ENCODE data around the gene FRMD4A.

The FRMD4A gene

DNA sequence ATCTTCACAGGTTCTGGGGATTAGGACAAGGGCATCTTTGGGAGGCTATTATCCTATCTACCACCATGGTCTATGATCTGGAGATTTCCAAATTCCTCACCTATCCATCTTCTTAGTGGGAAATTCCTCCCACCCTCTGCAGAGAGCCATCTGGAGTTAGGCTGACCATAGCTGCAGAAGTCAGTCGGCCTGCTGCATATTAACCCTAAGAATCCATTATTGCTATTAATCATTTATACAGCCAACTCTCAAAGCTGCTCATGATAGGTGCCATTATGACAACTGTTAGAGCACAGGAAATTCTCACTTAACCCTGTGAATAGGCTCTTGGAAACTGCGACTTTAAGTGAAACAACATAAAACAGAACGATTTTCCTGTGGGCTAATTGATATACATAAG lies 60.4 kb downstream of the FRMD4A start:
- no peak overlapping the region for H3K27ac ChIP-seq (ENCODE audit: low read depth, low read length)
- H3K27me3 ChIP-seq (ENCODE audit: control insufficient read depth, insufficient read depth, low read length) = no peaks in the 10 kb centered on the region
- H3K4me3 ChIP-seq (ENCODE audit: low read length) = no peak overlapping the region
- H3K36me3 ChIP-seq (ENCODE audit: control insufficient read depth, insufficient read depth, low read length) = no peaks in the 10 kb centered on the region
- no peak overlapping the region for H3K9ac ChIP-seq (ENCODE audit: low read length)
- no peaks in the 10 kb centered on the region for H3K4me1 ChIP-seq (ENCODE audit: control insufficient read depth, insufficient read depth, low read length)

DNA sequence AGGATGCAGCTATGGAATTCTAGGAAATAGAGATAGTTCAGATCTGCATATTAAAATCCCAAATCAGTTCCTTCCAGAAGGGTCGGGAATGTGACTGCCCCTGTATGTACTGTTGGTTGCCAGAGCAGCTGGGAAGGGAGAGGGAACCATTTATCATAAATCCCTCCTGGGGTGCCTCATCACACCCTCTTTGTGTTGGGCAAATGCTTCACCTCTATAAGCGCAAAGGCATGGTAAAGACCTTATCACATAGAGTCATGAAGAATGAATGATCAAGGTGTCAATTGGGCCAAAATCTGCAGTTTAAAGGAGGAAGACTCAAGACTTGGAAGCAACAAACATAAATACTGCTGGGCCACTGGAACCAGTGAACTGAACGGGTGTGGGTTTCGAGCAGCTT lies 65.0 kb downstream of the FRMD4A start:
- Histone ChIP-seq H3K36me3 (ENCODE audit: control insufficient read depth, insufficient read depth, low read length) (no peaks in the 10 kb centered on the region), H3K27ac (ENCODE audit: low read depth, low read length) (no peak overlapping the region), H3K4me3 (ENCODE audit: low read length) (no peak overlapping the region), H3K27me3 (ENCODE audit: control insufficient read depth, insufficient read depth, low read length) (no peaks in the 10 kb centered on the region), H3K4me1 (ENCODE audit: control insufficient read depth, insufficient read depth, low read length) (peaks cover 14% of the 10 kb centered on the region), H3K9ac (ENCODE audit: low read length) (no peak overlapping the region)

DNA sequence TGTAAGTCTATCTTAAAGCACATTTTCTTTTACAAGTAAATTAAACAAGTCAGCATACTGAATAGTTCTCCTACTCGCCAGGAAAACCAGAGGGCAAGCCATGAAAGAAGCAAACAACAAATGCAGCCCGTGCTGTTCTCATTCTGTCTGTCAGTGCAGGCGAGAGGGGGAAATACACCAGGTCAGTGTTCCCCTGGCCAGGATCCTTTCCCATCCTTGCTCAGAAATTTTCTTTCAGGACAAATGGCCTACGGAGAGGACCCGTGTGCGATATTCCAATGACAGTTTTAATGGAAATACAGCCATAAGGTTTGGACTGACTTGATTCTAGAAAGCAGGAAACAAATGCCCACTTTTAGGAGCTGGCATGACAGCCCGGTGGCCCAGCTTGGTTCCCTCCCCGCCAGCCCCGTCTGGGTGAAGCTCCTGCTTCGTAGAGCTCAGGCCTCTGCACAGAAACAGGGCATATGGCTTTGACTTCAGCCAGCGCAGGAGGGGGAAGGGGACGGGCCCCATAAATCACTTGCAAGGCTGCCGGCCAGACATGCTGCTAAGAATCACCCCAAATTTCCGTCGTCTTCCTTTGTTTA lies 67.8 kb downstream of the FRMD4A start:
- Histone ChIP-seq H3K9ac (ENCODE audit: low read length) (no peak overlapping the region), H3K27ac (ENCODE audit: low read depth, low read length) (peak overlapping the region; percentile 64), H3K36me3 (ENCODE audit: control insufficient read depth, insufficient read depth, low read length) (no peaks in the 10 kb centered on the region), H3K27me3 (ENCODE audit: control insufficient read depth, insufficient read depth, low read length) (no peaks in the 10 kb centered on the region), H3K4me3 (ENCODE audit: low read length) (no peak overlapping the region), H3K4me1 (ENCODE audit: control insufficient read depth, insufficient read depth, low read length) (peaks cover 19% of the 10 kb centered on the region)

DNA sequence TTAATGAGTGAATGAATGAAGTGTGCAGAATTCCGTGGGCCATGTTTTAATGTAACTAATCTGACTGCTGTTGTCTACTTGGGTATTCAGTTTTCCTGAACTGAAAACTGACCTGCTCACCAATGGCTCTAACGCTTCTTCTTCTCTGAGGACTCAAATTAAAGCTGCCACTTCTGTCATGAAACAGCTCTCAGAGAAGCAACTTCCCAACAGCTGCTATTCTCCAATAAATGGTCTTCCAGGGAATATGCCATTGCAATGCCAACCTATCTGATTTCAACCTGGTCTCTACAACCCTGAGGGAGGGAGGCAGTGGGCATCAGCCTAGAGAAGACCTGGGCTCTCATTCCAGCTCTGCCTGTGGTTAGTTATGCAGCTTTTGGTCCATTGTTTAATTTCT lies 69.4 kb downstream of the FRMD4A start:
- Histone ChIP-seq H3K4me3 (ENCODE audit: low read length) (no peak overlapping the region), H3K27ac (ENCODE audit: low read depth, low read length) (no peak overlapping the region), H3K36me3 (ENCODE audit: control insufficient read depth, insufficient read depth, low read length) (no peaks in the 10 kb centered on the region), H3K9ac (ENCODE audit: low read length) (no peak overlapping the region), H3K27me3 (ENCODE audit: control insufficient read depth, insufficient read depth, low read length) (no peaks in the 10 kb centered on the region), H3K4me1 (ENCODE audit: control insufficient read depth, insufficient read depth, low read length) (peaks cover 19% of the 10 kb centered on the region)

DNA sequence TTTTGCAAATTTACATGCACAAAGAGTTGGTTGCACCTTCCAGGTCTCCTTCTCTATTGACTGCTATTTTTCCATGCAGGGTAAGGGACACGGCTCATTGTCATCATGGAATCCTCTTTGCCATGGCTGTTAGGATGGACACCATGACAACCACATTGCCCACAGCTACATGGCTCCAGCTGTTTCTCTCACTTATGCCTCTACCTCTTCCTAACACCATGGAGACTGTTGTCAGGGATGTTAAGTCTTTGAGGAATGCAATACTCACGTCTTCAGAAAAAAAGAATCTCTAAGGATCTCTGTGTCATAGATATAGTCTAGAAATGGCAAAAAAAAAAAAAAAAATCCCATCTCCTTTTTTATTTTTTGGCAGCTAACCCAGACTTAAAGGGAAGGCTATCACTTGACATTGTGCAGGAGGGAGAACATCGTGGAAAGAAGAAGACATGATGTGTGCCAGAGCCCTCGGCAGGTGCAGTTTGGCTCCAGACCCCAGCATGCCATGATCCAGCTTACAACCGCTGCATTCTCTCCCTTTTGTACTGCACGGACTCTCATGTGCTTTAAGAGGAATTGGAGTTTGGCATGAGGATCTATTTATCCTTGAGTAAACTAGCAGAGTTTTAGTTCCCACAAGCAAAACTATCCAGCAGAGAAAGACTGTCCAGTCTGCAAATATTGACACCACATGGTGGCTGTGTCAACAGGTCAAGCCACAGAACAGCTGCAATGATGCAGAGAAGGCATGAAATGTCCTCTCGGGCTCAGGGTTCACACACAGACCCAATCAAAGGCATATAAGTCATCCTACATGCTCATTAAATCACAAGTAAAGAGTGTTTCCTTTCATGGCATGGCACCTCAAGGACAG lies 70.8 kb downstream of the FRMD4A start:
- Histone ChIP-seq H3K27me3 (ENCODE audit: control insufficient read depth, insufficient read depth, low read length) (no peaks in the 10 kb centered on the region), H3K36me3 (ENCODE audit: control insufficient read depth, insufficient read depth, low read length) (no peaks in the 10 kb centered on the region), H3K4me1 (ENCODE audit: control insufficient read depth, insufficient read depth, low read length) (peaks cover 19% of the 10 kb centered on the region), H3K4me3 (ENCODE audit: low read length) (no peak overlapping the region), H3K27ac (ENCODE audit: low read depth, low read length) (no peak overlapping the region), H3K9ac (ENCODE audit: low read length) (no peak overlapping the region)

DNA sequence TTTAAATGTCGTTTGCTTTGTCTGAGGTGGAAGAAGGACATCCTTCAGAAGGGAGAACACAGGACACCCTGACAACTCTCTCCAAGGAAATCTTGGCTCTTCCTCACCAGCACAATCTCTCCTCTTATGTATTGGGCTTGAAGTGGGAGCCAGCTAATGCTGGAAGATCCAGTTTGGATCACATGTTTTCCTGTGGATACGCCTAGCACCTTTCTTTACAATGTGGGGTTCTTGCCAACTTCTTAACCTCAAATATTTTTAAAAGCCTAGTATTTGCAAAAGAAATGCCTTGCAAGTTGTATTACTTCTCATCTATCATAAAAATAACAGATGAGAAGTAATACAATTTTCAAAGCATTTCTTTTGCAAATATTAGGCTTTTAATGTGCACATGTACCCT lies 76.4 kb downstream of the FRMD4A start:
- H3K27me3 ChIP-seq (ENCODE audit: control insufficient read depth, insufficient read depth, low read length) = no peaks in the 10 kb centered on the region
- H3K4me1 ChIP-seq (ENCODE audit: control insufficient read depth, insufficient read depth, low read length) = no peaks in the 10 kb centered on the region
- H3K27ac ChIP-seq (ENCODE audit: low read depth, low read length) = no peak overlapping the region
- H3K4me3 ChIP-seq (ENCODE audit: low read length) = no peak overlapping the region
- no peak overlapping the region for H3K9ac ChIP-seq (ENCODE audit: low read length)
- no peaks in the 10 kb centered on the region for H3K36me3 ChIP-seq (ENCODE audit: control insufficient read depth, insufficient read depth, low read length)

DNA sequence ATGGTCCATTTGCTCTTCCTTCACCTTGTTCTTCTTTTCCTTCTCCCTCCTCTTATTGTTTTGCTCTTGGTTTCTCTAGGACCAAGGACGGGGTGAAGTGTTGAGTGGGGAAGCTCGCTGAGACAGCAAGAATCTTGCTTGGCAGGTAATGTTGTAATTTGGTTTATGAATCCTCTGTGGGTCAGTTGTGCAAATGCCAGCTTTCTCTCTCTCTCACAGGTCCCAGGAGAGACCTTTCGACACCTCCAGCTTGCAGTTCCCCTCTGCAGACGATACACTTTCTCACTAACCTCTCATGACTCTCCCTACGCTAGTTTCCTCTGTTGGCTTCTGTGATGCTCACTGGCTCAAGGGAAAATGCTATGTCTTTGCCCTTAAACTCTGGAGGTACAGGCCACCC lies 77.0 kb downstream of the FRMD4A start:
- no peak overlapping the region for H3K27ac ChIP-seq (ENCODE audit: low read depth, low read length)
- no peak overlapping the region for H3K9ac ChIP-seq (ENCODE audit: low read length)
- no peaks in the 10 kb centered on the region for H3K27me3 ChIP-seq (ENCODE audit: control insufficient read depth, insufficient read depth, low read length)
- H3K4me3 ChIP-seq (ENCODE audit: low read length) = no peak overlapping the region
- no peaks in the 10 kb centered on the region for H3K4me1 ChIP-seq (ENCODE audit: control insufficient read depth, insufficient read depth, low read length)
- no peaks in the 10 kb centered on the region for H3K36me3 ChIP-seq (ENCODE audit: control insufficient read depth, insufficient read depth, low read length)

DNA sequence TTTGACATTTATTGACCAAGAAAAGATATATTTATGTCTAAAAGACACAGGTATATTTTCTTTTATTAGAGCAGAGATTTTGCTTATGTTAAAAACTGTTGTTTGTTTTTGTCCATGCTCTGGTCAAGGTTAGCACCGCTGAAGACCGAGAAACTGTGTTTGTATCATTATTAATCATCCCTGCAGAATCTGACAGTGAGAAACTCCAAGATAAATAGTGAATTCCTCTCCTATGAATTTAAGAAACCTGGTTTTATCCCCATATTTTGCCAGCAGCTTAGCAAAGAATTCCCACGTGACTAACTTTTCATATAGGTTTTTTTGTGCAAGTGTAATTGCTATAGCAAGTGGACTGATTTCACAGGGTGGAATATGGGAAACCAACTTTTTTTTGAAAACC lies 77.6 kb downstream of the FRMD4A start:
- no peaks in the 10 kb centered on the region for H3K4me1 ChIP-seq (ENCODE audit: control insufficient read depth, insufficient read depth, low read length)
- no peak overlapping the region for H3K4me3 ChIP-seq (ENCODE audit: low read length)
- no peaks in the 10 kb centered on the region for H3K36me3 ChIP-seq (ENCODE audit: control insufficient read depth, insufficient read depth, low read length)
- no peak overlapping the region for H3K9ac ChIP-seq (ENCODE audit: low read length)
- H3K27ac ChIP-seq (ENCODE audit: low read depth, low read length) = no peak overlapping the region
- no peaks in the 10 kb centered on the region for H3K27me3 ChIP-seq (ENCODE audit: control insufficient read depth, insufficient read depth, low read length)

DNA sequence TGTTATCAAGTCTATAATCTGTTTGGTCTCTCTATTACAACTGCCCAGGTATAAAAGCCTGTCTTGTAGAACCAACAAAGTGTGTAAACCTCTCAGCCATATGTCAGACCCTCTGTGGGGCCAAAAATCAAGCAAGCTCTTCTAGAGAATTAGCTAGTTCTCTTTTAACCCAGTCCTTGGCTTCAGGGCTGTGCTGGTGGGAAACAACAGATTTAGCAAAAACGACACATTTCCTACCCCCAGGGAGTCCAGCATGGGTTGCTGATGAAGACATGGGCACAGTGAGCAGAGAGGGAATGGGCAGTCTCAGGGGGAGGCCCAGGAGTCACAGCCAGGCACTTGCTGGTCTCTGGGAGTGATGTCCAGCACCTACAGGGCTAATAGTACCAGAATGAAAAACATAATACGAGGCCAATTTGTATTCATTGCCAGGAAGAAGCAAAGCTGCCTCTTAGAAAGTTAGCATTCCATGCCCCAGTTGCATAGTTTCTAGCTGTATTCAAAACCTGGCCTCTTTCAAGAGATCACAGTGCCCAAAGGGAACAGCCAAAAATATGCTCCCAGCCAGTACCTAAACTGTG lies 80.1 kb downstream of the FRMD4A start:
- no peaks in the 10 kb centered on the region for H3K27me3 ChIP-seq (ENCODE audit: control insufficient read depth, insufficient read depth, low read length)
- no peak overlapping the region for H3K4me3 ChIP-seq (ENCODE audit: low read length)
- no peak overlapping the region for H3K9ac ChIP-seq (ENCODE audit: low read length)
- no peaks in the 10 kb centered on the region for H3K36me3 ChIP-seq (ENCODE audit: control insufficient read depth, insufficient read depth, low read length)
- no peak overlapping the region for H3K27ac ChIP-seq (ENCODE audit: low read depth, low read length)
- no peaks in the 10 kb centered on the region for H3K4me1 ChIP-seq (ENCODE audit: control insufficient read depth, insufficient read depth, low read length)

DNA sequence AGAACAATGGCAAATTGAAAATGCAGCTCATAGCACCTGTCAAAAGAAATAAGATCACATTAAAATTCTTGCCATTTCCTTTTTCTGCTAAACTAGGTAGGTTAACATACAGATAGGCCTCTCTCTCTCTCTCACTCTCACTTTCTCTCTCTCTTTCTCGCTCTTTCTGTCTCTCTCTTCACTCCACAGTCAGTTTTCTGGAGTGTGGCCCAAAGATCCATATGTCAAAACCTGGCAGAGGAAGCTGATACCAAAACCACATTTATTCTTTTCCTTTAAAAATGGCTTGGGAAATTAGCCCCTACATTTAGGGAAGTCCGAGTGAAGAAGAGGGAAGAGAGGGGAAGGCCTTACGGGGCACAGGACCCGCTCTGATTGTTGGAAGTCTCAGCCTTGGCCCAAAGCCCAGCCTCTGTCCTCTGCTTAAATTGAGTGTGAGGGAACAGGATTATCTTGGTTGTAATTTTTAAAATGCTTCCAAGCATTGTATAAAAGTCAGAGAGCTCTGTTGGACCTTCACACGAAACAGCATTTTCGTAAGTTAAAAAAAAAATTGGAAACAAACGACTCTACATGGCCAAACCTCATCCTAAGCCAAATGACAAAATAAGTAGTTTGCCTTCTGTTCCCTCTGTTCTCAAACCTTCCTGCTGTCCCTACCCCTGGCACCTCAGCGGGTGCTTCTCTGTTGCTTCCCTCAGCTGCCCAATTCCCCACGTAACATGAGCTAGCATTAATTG lies 83.2 kb downstream of the FRMD4A start:
- H3K27me3 ChIP-seq (ENCODE audit: control insufficient read depth, insufficient read depth, low read length) = no peaks in the 10 kb centered on the region
- H3K4me3 ChIP-seq (ENCODE audit: low read length) = no peak overlapping the region
- no peaks in the 10 kb centered on the region for H3K4me1 ChIP-seq (ENCODE audit: control insufficient read depth, insufficient read depth, low read length)
- no peak overlapping the region for H3K27ac ChIP-seq (ENCODE audit: low read depth, low read length)
- H3K9ac ChIP-seq (ENCODE audit: low read length) = no peak overlapping the region
- H3K36me3 ChIP-seq (ENCODE audit: control insufficient read depth, insufficient read depth, low read length) = no peaks in the 10 kb centered on the region

DNA sequence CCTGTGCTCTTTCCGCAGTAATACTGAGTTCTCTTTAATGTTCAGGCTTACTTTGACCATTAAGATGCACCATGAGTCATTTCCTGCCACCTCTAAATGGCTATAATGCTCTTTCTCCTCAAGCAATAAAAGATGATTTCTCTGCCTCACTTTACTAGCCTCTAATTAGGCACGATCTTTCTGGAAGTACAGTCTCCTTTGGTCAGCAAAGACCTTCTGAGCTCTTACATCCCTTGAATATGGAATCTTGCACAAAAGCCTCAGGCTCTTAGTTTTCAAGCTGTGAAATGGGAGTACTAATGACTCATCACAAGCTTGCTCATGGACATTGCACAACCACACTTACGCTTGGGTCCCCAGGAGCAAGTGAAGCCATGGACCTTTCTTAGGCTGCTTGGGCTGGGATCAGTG lies 85.9 kb downstream of the FRMD4A start:
- no peaks in the 10 kb centered on the region for H3K36me3 ChIP-seq (ENCODE audit: control insufficient read depth, insufficient read depth, low read length)

DNA sequence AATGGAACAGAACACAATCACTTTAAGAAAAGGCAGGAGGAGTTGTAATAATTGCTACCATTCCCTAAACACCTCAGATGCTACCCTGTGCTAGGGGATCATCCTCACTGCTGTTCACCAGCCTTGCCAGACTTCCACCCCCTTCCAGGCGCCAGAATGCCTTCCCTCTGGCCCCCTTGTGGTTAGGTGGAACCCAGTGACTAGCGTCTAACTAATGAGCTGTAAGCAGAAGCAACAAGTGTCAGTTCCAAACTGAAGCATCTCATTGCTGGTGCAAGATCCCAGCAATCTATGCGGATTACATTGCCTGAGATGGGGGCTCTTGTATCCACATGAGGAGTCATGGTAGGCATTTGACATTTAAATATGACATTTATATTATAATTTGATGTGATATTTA lies 86.6 kb downstream of the FRMD4A start:
- Histone ChIP-seq H3K36me3 (ENCODE audit: control insufficient read depth, insufficient read depth, low read length) (no peaks in the 10 kb centered on the region), H3K27me3 (ENCODE audit: control insufficient read depth, insufficient read depth, low read length) (no peaks in the 10 kb centered on the region), H3K9ac (ENCODE audit: low read length) (no peak overlapping the region), H3K27ac (ENCODE audit: low read depth, low read length) (no peak overlapping the region), H3K4me3 (ENCODE audit: low read length) (no peak overlapping the region), H3K4me1 (ENCODE audit: control insufficient read depth, insufficient read depth, low read length) (no peaks in the 10 kb centered on the region)

More for the DNA sequence above, 85.9 kb downstream of the FRMD4A start:
- Histone ChIP-seq H3K4me3 (ENCODE audit: low read length) (no peak overlapping the region), H3K27ac (ENCODE audit: low read depth, low read length) (no peak overlapping the region), H3K4me1 (ENCODE audit: control insufficient read depth, insufficient read depth, low read length) (no peaks in the 10 kb centered on the region), H3K9ac (ENCODE audit: low read length) (no peak overlapping the region), H3K27me3 (ENCODE audit: control insufficient read depth, insufficient read depth, low read length) (no peaks in the 10 kb centered on the region)
